AG09319 (cell line): ENCODE data around the gene VPS16.

Experiments used
- DNase-seq: peaks from one replicate; pipeline ENCODE4 v3.0.0-alpha.2; 2010; ENCODE audit warnings: low read depth; ENCODE audit errors: extremely low read depth
- CTCF ChIP-seq: IDR thresholded peaks from 2 replicates; pipeline ENCODE4 v1.5.1; 2011; ENCODE audit warnings: low read depth, mild to moderate bottlenecking, inconsistent platforms, low read length, moderate library complexity

VPS16 gene

GRCh38 chr20:2797136-2797983, 43.2 kb upstream of the VPS16 start:
- DNase-seq, result no peak
- no peak for TF ChIP-seq CTCF

- TF ChIP-seq CTCF, result no peak
Observed at GRCh38 chr20:2798095-2798805, 42.3 kb upstream of the VPS16 start.

GRCh38 chr20:2798814-2799213, 41.7 kb upstream of the VPS16 start:
- DNase-seq, result no peak

More at GRCh38 chr20:2798095-2798805, 42.3 kb upstream of the VPS16 start:
- no peak for DNase-seq

GRCh38 chr20:2799271-2799670, 41.3 kb upstream of the VPS16 start:
- TF ChIP-seq CTCF, result no peak
- no peak for DNase-seq

More at GRCh38 chr20:2798814-2799213, 41.7 kb upstream of the VPS16 start:
- TF ChIP-seq CTCF, result no peak

GRCh38 chr20:2799688-2800520, 40.6 kb upstream of the VPS16 start:
- no peak for TF ChIP-seq CTCF
- no peak for DNase-seq

GRCh38 chr20:2800521-2801285, 39.8 kb upstream of the VPS16 start, which contains the start of gene CPXM1:
TSS of gene CPXM1 (minus strand) at chr20:2800627. CDS start at chr20:2800572, 55 bp downstream.
- DNase-seq, result no peak

More at GRCh38 chr20:2800521-2801285, 39.8 kb upstream of the VPS16 start, which contains the start of gene CPXM1:
- TF ChIP-seq CTCF, result no peak
